Esophagus squamous epithelium (tissue), 5 donors: ENCODE results near the gene GAL3ST2. TPM values are rescaled to one million over a fixed set of nuclear protein-coding genes. Genes with fewer than 3 reads are reported as not detected.

Experiments used
- DNase-seq: peaks from one replicate; lab custom pipeline; 2025; lab: John Stamatoyannopoulos, UW
- H3K27ac ChIP-seq, 4 donors: fragments of 200-600 bp; sonication (generic); one replicate each; pipeline ENCODE4 v1.5.1; 2016 to 2019; ENCODE audit warnings: mild to moderate bottlenecking in 1 of 4
- H3K27me3 ChIP-seq, 4 donors: fragments of 200-600 bp; sonication (generic); 1 replicate in 3 of 4; 2 replicates in 1 of 4; pipeline versions ENCODE4 v1.5.1 to v1.6.0; 2017 to 2021; ENCODE audit warnings: antibody characterized with exemption in 1 of 4
- H3K36me3 ChIP-seq, 3 donors: fragments of 200-600 bp; sonication (generic); one replicate each; pipeline ENCODE4 v1.5.1; 2016 to 2019
- H3K4me1 ChIP-seq, 3 donors: fragments of 200-600 bp; sonication (generic); one replicate each; pipeline ENCODE4 v1.5.1; 2017 to 2019
- H3K4me3 ChIP-seq, 4 donors: fragments of 200-600 bp; sonication (generic); 1 replicate in 3 of 4; 2 replicates in 1 of 4; pipeline ENCODE4 v1.5.1; 2016 to 2019; ENCODE audit warnings: mild to moderate bottlenecking in 2 of 4, moderate library complexity in 1 of 4
- H3K9me3 ChIP-seq, 3 donors: fragments of 200-600 bp; sonication (generic); one replicate each; pipeline ENCODE4 v1.5.1; 2016 to 2019
- POLR2A ChIP-seq, 4 donors: fragments of 450-650 bp; IDR thresholded peaks; one replicate each; pipeline ENCODE4 v1.6.1; 2017; ENCODE audit warnings: antibody characterized with exemption in 4 of 4, mild to moderate bottlenecking in 4 of 4, moderate library complexity in 3 of 4
- WGBS, 2 donors: methylation state at CpG; one replicate each; pipeline ENCODE4 v1.1.5; 2018; 5-methylcytosine and 5-hydroxymethylcytosine counted together
- intact Hi-C: fragments of 100-400 bp; cut with DNase I; formaldehyde crosslinking; loops from one replicate; pipeline ENCODE4 v1.15.0; 2022
- total RNA-seq, 4 donors: library from RNA; depleted of rRNA; stranded (reverse); fragments of >200 nt; gene quantifications; one replicate each; pipeline ENCODE4 v1.1.0, GENCODE V29; 2016
- TF ChIP-seq, protein P1 (sequence below), 6 experiments: fragments of 450-650 bp in 4 of 6; fragments of 200-600 bp in 2 of 6; sonication (generic) in 2 of 6; IDR thresholded peaks; one replicate each; pipeline ENCODE4 v1.5.1; 2016 to 2019; ENCODE audit warnings: antibody characterized with exemption in 6 of 6, mild to moderate bottlenecking in 4 of 6, moderate library complexity in 4 of 6
- donor health status: DM: yes; HTN: yes; CAD: no.

GAL3ST2 gene
- total RNA-seq, 4 donors from 2014 or later, result 0.38 TPM; not detected in 3

DNA sequence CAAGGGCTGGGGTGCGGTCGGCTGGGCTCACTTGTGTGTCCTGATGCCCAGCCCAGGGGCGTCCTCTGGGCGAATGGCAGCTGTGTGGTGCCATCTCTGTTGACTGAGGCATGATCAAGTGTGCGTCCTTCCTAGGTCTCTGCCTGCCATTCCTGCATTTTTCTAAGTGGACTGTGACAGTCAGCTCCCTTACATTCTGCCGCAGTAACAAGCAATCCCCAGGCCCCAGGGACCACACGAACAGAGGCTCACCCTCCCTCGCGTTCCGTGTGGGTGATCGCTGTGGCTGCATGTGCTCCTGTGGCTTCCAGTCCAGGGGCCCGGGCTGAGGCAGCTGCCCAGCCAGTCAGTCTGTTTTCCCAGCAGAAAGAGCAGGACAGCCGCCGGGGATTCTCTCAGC lies 24.4 kb upstream of the GAL3ST2 start:
- peaks cover 0 to 10% (median 0%) of the 10 kb centered on the region in 3 donors for H3K4me1 ChIP-seq
- WGBS, 2 donors, result 97% methylated on average over 5 of the region's 14 CpGs; no CpG with 5 or more reads in 1 of the 2 donors
- no peaks in the 10 kb centered on the region for H3K27me3 ChIP-seq
- no peak overlapping the region for H3K4me3 ChIP-seq
- peaks cover 21 to 100% (median 25%) of the 10 kb centered on the region in 3 donors for H3K36me3 ChIP-seq
- intact Hi-C loops, result no loop called here
- no peak for DNase-seq
- H3K9me3 ChIP-seq, result no peaks in the 10 kb centered on the region
- TF ChIP-seq, protein P1, sequence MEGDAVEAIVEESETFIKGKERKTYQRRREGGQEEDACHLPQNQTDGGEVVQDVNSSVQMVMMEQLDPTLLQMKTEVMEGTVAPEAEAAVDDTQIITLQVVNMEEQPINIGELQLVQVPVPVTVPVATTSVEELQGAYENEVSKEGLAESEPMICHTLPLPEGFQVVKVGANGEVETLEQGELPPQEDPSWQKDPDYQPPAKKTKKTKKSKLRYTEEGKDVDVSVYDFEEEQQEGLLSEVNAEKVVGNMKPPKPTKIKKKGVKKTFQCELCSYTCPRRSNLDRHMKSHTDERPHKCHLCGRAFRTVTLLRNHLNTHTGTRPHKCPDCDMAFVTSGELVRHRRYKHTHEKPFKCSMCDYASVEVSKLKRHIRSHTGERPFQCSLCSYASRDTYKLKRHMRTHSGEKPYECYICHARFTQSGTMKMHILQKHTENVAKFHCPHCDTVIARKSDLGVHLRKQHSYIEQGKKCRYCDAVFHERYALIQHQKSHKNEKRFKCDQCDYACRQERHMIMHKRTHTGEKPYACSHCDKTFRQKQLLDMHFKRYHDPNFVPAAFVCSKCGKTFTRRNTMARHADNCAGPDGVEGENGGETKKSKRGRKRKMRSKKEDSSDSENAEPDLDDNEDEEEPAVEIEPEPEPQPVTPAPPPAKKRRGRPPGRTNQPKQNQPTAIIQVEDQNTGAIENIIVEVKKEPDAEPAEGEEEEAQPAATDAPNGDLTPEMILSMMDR (IDR thresholded peaks at IDR 0.05), result no peak
- no peak for TF ChIP-seq POLR2A (IDR thresholded peaks at IDR 0.05)
- H3K27ac ChIP-seq, result no peak overlapping the region

DNA sequence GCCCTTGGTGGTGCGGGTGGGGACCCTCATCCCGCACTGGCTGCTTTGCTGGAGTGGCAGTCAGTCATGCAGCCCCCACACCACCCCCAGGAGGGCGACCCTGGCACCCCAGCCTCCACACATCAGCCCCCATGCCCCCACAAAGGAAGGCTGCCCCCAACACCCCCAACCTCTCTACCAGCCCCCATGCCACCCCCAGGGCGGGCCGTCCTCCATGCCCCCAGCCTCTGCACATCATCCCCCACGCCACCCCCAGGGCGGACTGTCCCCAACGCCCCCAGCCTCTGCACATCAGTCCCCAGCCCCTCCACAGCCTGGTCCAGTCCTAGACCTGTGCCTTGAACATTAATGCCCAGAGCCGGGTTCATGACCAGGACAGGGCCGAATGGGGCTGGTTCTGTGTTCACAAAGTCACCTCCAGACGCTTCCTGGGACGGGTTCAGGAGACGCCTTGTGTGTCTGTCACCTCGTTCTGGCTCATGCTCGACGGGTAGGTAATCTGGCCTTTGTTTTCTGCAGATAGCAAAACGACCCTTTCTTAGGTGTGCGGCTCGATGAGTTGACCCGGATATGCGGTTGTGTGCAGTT lies 23.8 kb upstream of the GAL3ST2 start:
- no peaks in the 10 kb centered on the region for H3K27me3 ChIP-seq
- no peak for DNase-seq
- peaks cover 21 to 100% (median 25%) of the 10 kb centered on the region in 3 donors for H3K36me3 ChIP-seq
- H3K27ac ChIP-seq, result no peak overlapping the region
- peaks cover 0 to 10% (median 0%) of the 10 kb centered on the region in 3 donors for H3K4me1 ChIP-seq
- TF ChIP-seq, protein P1 (IDR thresholded peaks at IDR 0.05), result no peak
- TF ChIP-seq POLR2A (IDR thresholded peaks at IDR 0.05), result no peak
- H3K9me3 ChIP-seq, result no peaks in the 10 kb centered on the region
- no peak overlapping the region for H3K4me3 ChIP-seq
- 66 to 90% methylated on average over 6 to 12 of the region's 21 CpGs for WGBS, 2 donors
- intact Hi-C loops, result no loop called here

DNA sequence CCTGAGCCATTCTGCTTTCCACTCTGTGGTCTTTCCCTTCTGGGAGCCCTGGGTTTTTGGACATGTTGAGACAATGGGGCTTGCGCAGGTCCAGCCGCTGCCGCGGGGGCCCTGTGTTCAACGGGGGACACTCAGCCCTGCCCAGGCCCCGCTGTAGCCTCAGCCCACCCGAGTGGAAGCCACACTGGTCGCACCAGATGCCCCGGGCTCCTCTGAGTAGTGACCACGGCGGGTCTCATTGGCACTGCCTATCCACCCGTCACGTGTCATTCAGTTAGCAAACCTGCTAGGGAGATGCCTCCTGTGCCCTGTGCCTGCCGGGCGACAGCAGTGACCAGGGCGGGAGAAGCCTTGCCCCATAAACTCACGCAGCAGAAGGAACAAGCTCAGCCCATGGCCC lies 23.1 kb upstream of the GAL3ST2 start:
- no peak for DNase-seq
- Histone ChIP-seq H3K27me3 (no peaks in the 10 kb centered on the region), H3K36me3 (peaks cover 21 to 100% (median 21%) of the 10 kb centered on the region in 3 donors), H3K9me3 (no peaks in the 10 kb centered on the region), H3K4me1 (peaks cover 0 to 10% (median 0%) of the 10 kb centered on the region in 3 donors), H3K27ac (no peak overlapping the region), H3K4me3 (no peak overlapping the region)
- intact Hi-C loops, result no loop called here
- 100% methylated on average over 1 of the region's 17 CpGs; no CpG with 5 or more reads in 1 of the 2 donors for WGBS, 2 donors
- TF ChIP-seq, protein P1 (IDR thresholded peaks at IDR 0.05), result no peak

DNA sequence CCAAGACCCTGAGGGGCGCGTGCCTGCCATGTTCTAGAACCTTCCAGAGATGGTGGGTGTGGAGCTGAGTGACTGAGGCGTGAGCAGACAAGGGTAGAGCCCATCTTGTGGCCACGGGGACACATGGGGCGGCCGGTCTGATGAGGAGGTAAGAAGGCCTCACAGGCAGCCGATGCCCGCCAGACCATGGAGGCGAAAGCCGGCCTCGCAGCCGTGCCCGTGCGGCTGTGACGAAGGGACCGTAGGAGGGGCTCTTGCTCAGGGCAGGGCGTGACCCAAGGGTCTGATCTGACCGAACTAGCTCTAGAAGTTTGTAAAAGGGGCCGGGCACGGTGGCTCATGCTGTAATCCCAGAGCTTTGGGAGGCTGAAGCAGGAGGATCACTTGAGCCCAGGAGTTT lies 22.6 kb upstream of the GAL3ST2 start:
- Histone ChIP-seq H3K36me3 (peaks cover 17 to 100% (median 21%) of the 10 kb centered on the region in 3 donors), H3K9me3 (no peaks in the 10 kb centered on the region), H3K4me1 (peaks cover 0 to 10% (median 0%) of the 10 kb centered on the region in 3 donors), H3K27me3 (no peaks in the 10 kb centered on the region), H3K4me3 (no peak overlapping the region), H3K27ac (no peak overlapping the region)
- no peak for TF ChIP-seq POLR2A (IDR thresholded peaks at IDR 0.05)
- TF ChIP-seq, protein P1 (IDR thresholded peaks at IDR 0.05), result no peak
- DNase-seq, result no peak
- intact Hi-C loops, result no loop called here
- 94 to 97% methylated on average over 14 to 17 of the region's 20 CpGs for WGBS, 2 donors

DNA sequence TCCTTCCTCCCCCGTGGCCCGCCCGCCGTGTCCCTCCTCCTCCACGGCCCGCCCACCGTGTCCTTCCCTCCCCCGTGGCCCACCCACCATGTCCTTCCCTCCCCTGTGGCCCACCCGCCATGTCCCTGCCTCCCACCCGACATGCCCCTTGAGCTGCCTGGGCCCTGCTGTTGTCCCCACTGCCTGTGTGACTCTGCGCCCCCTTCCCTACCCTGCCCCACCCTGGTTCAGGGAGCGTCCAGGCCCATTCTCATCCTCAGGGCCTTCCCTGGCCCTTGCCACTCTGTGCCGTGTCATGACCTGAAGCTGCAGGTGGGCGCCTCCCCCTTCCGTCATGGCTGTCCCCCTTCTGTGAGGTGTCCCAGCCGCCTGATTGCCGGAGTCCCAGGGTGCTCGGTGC lies 21.5 kb upstream of the GAL3ST2 start:
- no peak for TF ChIP-seq POLR2A (IDR thresholded peaks at IDR 0.05)
- TF ChIP-seq, protein P1 (IDR thresholded peaks at IDR 0.05), result no peak
- Histone ChIP-seq H3K9me3 (no peaks in the 10 kb centered on the region), H3K27ac (no peak overlapping the region), H3K4me3 (no peak overlapping the region), H3K4me1 (peaks cover 0 to 8% (median 0%) of the 10 kb centered on the region in 3 donors), H3K36me3 (peaks cover 21 to 100% (median 21%) of the 10 kb centered on the region in 3 donors), H3K27me3 (no peaks in the 10 kb centered on the region)
- DNase-seq, result no peak
- WGBS, 2 donors, result 80 to 90% methylated on average over 4 to 8 of the region's 18 CpGs
- intact Hi-C loops, result no loop called here
